Common myeloid progenitor, CD34-positive (primary cell): ENCODE measurements around the gene KAZN.

Experiments
- CTCF ChIA-PET: fragments of 350-600 bp; sonication (Branson Sonifier 250); formaldehyde crosslinking; loops from one replicate; lab custom pipeline; 2021; ENCODE audit warnings: antibody characterized with exemption; lab: Charles Lee
- POLR2A ChIA-PET: fragments of 350-600 bp; sonication (Branson Sonifier 250); formaldehyde crosslinking; loops from one replicate; lab custom pipeline; 2021; ENCODE audit warnings: antibody characterized with exemption; lab: Charles Lee
- DNase-seq, 3 donors: peaks; one replicate each; pipeline versions ENCODE4 v3.0.0 to v3.0.0-alpha.2; 2013
- H3K27ac ChIP-seq, 2 experiments: 1 replicate in 1 of 2; 2 replicates in 1 of 2; pipeline ENCODE4 v1.7.0; 2013; ENCODE audit warnings: inconsistent platforms in 2 of 2, low read length in 2 of 2, mild to moderate bottlenecking in 2 of 2, low read depth in 1 of 2, moderate library complexity in 1 of 2; ENCODE audit not compliant: severe bottlenecking in 2 of 2, insufficient read depth in 1 of 2, poor library complexity in 1 of 2
- H3K27me3 ChIP-seq, 5 experiments: replicated peaks in 2 of 5; 1 replicate in 3 of 5; 2 replicates in 2 of 5; pipeline versions ENCODE4 v1.6.1 to v1.7.0; 2013; ENCODE audit warnings: low read length in 4 of 5, mild to moderate bottlenecking in 2 of 5, moderate library complexity in 2 of 5, inconsistent platforms in 1 of 5; ENCODE audit not compliant: insufficient read depth in 5 of 5, control insufficient read depth in 4 of 5
- H3K36me3 ChIP-seq, 4 experiments: 1 replicate in 2 of 4; 2 replicates in 2 of 4; pipeline versions ENCODE4 v1.6.1 to v1.7.0; 2013; ENCODE audit warnings: low read length in 3 of 4, control low read depth in 1 of 4, mild to moderate bottlenecking in 1 of 4; ENCODE audit not compliant: control insufficient read depth in 4 of 4, insufficient read depth in 4 of 4
- H3K4me1 ChIP-seq, 4 experiments: 1 replicate in 3 of 4; 2 replicates in 1 of 4; pipeline versions ENCODE4 v1.6.1 to v1.7.1; 2013; ENCODE audit warnings: low read length in 3 of 4, mild to moderate bottlenecking in 3 of 4, control low read depth in 1 of 4, inconsistent platforms in 1 of 4, moderate library complexity in 1 of 4; ENCODE audit not compliant: control insufficient read depth in 4 of 4, insufficient read depth in 4 of 4; ENCODE audit errors: control extremely low read depth in 1 of 4
- H3K4me3 ChIP-seq, 7 experiments: 1 replicate in 4 of 7; 2 replicates in 3 of 7; pipeline versions ENCODE4 v1.5.1 to v1.7.0; 2013; ENCODE audit warnings: mild to moderate bottlenecking in 7 of 7, low read length in 6 of 7, moderate library complexity in 6 of 7, inconsistent platforms in 2 of 7, low read depth in 2 of 7, control low read depth in 1 of 7; ENCODE audit not compliant: insufficient read depth in 4 of 7, control insufficient read depth in 1 of 7; ENCODE audit errors: extremely low read depth in 1 of 7
- H3K9me3 ChIP-seq, 5 experiments: 1 replicate in 4 of 5; 2 replicates in 1 of 5; pipeline versions ENCODE4 v1.6.1 to v1.7.1; 2013; ENCODE audit warnings: low read length in 4 of 5, mild to moderate bottlenecking in 2 of 5, inconsistent platforms in 1 of 5, low read depth in 1 of 5, moderate library complexity in 1 of 5; ENCODE audit not compliant: control insufficient read depth in 4 of 5, insufficient read depth in 2 of 5; ENCODE audit errors: control extremely low read depth in 1 of 5
- WGBS: methylation state at CpG from one replicate; pipeline ENCODE4 v1.1.5; 2013; ENCODE audit not compliant: insufficient coverage; 5-methylcytosine and 5-hydroxymethylcytosine counted together

The KAZN gene

DNA sequence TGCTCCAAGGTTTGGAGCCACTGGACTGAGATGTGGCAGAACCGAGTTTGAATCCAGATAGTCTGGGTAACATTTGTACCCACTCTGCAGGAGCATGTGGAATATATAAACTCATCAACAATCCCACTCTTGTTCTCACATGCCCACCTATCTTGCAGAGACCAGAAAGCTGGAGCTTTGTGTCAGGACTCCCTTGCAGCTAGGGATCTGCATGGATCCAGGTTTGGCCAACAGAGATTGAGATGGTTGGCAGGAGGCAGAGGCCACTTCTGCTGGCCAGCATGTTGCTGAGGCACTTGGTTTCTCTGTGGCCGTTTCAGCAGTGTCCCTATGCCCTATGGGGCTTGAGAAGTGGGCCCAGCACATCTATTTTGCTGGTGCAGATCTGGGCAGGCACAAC, 208.3 kb downstream of the KAZN start:
- H3K36me3 ChIP-seq: no peaks in the 10 kb centered on the region
- ChIA-PET CTCF (interaction anchor here (3.2 kb wide), 1 partner anchor 14 kb away, joined by 22 read pairs; no protein-coding TSS in a partner anchor), POLR2A (no interaction called here)
- H3K27me3 ChIP-seq: no peaks in the 10 kb centered on the region
- no peak overlapping the region for H3K27ac ChIP-seq
- WGBS: 100% methylated on average over 1 of the region's 2 CpGs
- H3K4me3 ChIP-seq: no peak overlapping the region
- H3K4me1 ChIP-seq: peaks cover 4 to 26% (median 17%) of the 10 kb centered on the region in 4 experiments
- H3K9me3 ChIP-seq: peaks cover 0 to 20% (median 16%) of the 10 kb centered on the region in 5 experiments
- no peak for DNase-seq

DNA sequence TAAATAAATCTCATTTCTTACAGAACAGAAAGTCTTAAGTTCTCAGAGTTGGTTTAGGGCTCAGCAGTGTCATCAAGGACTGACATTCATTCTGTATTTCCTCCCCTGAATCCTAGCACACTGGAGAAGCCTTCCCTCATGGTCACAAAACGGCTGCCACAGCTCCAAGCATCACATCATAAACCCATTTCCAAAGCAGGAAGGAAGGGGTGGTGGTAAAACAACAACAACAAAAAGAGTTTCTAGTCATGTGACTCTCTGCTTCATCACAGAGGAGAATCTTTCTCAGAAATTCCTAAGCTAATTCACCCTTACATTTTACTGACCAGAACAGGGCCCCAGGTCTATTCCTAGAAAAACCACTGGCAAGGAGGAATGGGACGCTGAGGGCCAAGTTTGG, 210.3 kb downstream of the KAZN start:
- DNase-seq: no peak
- ChIA-PET CTCF (no interaction called here), POLR2A (no interaction called here)
- no peaks in the 10 kb centered on the region for H3K36me3 ChIP-seq
- H3K27me3 ChIP-seq: peaks cover 0 to 3% (median 0%) of the 10 kb centered on the region in 5 experiments
- H3K4me3 ChIP-seq: no peak overlapping the region
- H3K27ac ChIP-seq: no peak overlapping the region
- H3K4me1 ChIP-seq: peaks cover 6 to 33% (median 20%) of the 10 kb centered on the region in 4 experiments
- peaks cover 0 to 20% (median 16%) of the 10 kb centered on the region in 5 experiments for H3K9me3 ChIP-seq
- whole genome bisulfite sequencing: no CpG with 5 or more reads among the region's 2 CpGs

GRCh38 chr1:14809191-14809981, 210.9 kb downstream of the KAZN start:
- ChIA-PET POLR2A (no interaction called here), CTCF (no interaction called here)
- no peak for DNase-seq
- H3K27me3 ChIP-seq: peaks cover 0 to 4% (median 2%) of the 10 kb centered on the region in 5 experiments
- H3K4me3 ChIP-seq: no peak overlapping the region
- H3K9me3 ChIP-seq: peaks cover 0 to 20% (median 16%) of the 10 kb centered on the region in 5 experiments
- H3K4me1 ChIP-seq: peaks cover 6 to 33% (median 20%) of the 10 kb centered on the region in 4 experiments
- H3K36me3 ChIP-seq: no peaks in the 10 kb centered on the region
- H3K27ac ChIP-seq: no peak overlapping the region
- WGBS: 100% methylated on average over 5 of the region's 9 CpGs

DNA sequence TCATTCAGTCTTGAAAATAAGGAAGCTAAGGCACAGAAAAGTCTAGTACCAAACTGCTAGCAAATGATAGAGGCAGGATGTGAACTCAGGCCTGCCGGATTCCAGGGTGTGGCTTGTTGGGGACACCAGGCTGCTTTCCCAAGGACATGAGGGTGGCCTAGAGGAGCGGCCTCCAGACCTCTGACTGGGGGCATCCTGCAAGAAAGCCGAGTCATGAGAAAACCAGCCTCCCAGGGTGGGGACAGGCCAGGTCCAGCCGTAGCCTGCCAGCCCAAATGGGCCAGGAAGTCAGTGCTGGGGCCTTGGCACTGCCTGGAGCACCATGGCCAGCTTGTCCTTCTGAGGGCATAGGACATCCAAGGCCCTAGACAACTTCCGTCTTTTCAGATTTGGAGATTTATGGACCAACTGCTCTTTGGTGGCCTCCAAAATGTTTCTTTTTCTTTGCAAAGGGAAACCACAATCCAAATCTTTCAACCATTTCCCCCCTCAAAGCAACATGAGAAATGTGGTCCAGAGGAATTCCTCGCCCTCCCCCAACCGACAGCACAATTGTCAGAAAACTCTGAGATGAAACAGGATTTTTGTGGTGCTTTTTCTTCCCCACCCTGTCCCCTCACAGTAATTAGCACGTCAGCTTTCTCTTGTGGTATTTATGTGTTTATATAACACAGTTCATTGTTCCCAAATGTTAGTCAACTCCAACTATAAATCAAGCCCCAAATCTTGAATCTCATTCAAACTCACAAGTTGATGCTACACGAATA, 212.3 kb downstream of the KAZN start:
- WGBS: 4% methylated on average over 5 of the region's 9 CpGs
- POLR2A ChIA-PET: no interaction called here

GRCh38 chr1:14811573-14811972, 213.1 kb downstream of the KAZN start:
- ChIA-PET POLR2A (no interaction called here), CTCF (interaction anchor here (0.9 to 1.5 kb wide), 3 partner anchors 8 to 40 kb away, joined by 3 to 4 read pairs (median 3); no protein-coding TSS in a partner anchor)

More for the DNA sequence above, 212.3 kb downstream of the KAZN start:
- CTCF ChIA-PET: interaction anchor here (0.8 to 1.5 kb wide), 4 partner anchors 9 to 217 kb away, joined by 3 to 4 read pairs (median 3); no protein-coding TSS in a partner anchor
- Histone ChIP-seq H3K27me3 (peaks cover 0 to 13% (median 3%) of the 10 kb centered on the region in 5 experiments), H3K36me3 (no peaks in the 10 kb centered on the region), H3K4me3 (no peak overlapping the region), H3K27ac (no peak overlapping the region), H3K4me1 (peaks cover 6 to 33% (median 20%) of the 10 kb centered on the region in 4 experiments), H3K9me3 (peaks cover 0 to 20% (median 16%) of the 10 kb centered on the region in 5 experiments)
- DNase-seq: peak; percentile 58 to 95 (median 94)

DNA sequence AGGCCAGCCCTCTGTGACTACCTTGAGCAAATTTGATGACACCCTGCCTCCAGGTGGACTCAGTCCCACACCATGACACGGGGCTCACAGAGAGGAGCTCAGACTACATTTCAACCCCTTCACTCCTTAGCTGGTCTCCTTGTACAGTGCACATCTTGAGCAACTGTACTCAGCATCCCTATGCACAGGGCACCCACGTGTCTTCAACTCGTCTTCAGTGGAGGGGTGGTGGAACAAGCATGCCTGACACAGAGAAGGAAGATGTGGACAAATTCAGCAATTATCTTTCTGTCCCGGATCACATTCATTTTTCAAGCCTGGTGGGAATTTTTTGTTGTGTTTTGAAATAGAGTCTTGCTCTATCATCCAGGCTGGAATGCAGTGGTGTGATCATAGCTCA, 213.7 kb downstream of the KAZN start:
- POLR2A ChIA-PET: no interaction called here
- H3K36me3 ChIP-seq: no peaks in the 10 kb centered on the region
- CTCF ChIA-PET: interaction anchor here (0.9 to 1.3 kb wide), 2 partner anchors 13 to 39 kb away, joined by 3 to 5 read pairs; no protein-coding TSS in a partner anchor
- no peak for DNase-seq
- H3K4me3 ChIP-seq: no peak overlapping the region
- peaks cover 0 to 13% (median 3%) of the 10 kb centered on the region in 5 experiments for H3K27me3 ChIP-seq
- peaks cover 0 to 11% (median 6%) of the 10 kb centered on the region in 5 experiments for H3K9me3 ChIP-seq
- H3K4me1 ChIP-seq: peaks cover 6 to 33% (median 20%) of the 10 kb centered on the region in 4 experiments
- 89% methylated on average over 4 of the region's 4 CpGs for WGBS
- no peak overlapping the region for H3K27ac ChIP-seq

More at GRCh38 chr1:14811573-14811972, 213.1 kb downstream of the KAZN start:
- DNase-seq: no peak
- no peak overlapping the region for H3K4me3 ChIP-seq
- peaks cover 0 to 17% (median 12%) of the 10 kb centered on the region in 5 experiments for H3K9me3 ChIP-seq
- H3K4me1 ChIP-seq: peaks cover 6 to 33% (median 20%) of the 10 kb centered on the region in 4 experiments
- no peak overlapping the region for H3K27ac ChIP-seq
- H3K27me3 ChIP-seq: peaks cover 0 to 13% (median 3%) of the 10 kb centered on the region in 5 experiments
- H3K36me3 ChIP-seq: no peaks in the 10 kb centered on the region
- 59% methylated on average over 2 of the region's 3 CpGs for WGBS
